Endothelial cell (in vitro differentiated cells): ENCODE data around the gene ZNF345. TPM values are rescaled to one million over a fixed set of nuclear protein-coding genes. Genes with fewer than 3 reads are reported as not detected.

ENCODE experiments used
- DNase-seq: peaks from one replicate; pipeline ENCODE4 v3.0.0; 2021; ENCODE audit warnings: low spot score
- H3K27ac Mint-ChIP-seq: one replicate; pipeline ENCODE4 v1.8.0; 2021; ENCODE audit warnings: mixed read lengths, inconsistent platforms; ENCODE audit not compliant: unreplicated experiment
- H3K27me3 Mint-ChIP-seq: one replicate; pipeline ENCODE4 v1.8.0; 2021; ENCODE audit warnings: mild to moderate bottlenecking, moderate library complexity, mixed read lengths, inconsistent platforms; ENCODE audit not compliant: unreplicated experiment
- H3K36me3 Mint-ChIP-seq: one replicate; pipeline ENCODE4 v1.8.0; 2021; ENCODE audit warnings: mild to moderate bottlenecking, low read depth, mixed read lengths, inconsistent platforms; ENCODE audit not compliant: unreplicated experiment
- H3K4me1 Mint-ChIP-seq: one replicate; pipeline ENCODE4 v1.8.0; 2021; ENCODE audit warnings: mild to moderate bottlenecking, mixed read lengths, inconsistent platforms; ENCODE audit not compliant: unreplicated experiment
- H3K4me3 Mint-ChIP-seq: one replicate; pipeline ENCODE4 v1.8.0; 2021; ENCODE audit warnings: mild to moderate bottlenecking, mixed read lengths, inconsistent platforms; ENCODE audit not compliant: unreplicated experiment
- H3K9me3 Mint-ChIP-seq: one replicate; pipeline ENCODE4 v1.8.0; 2021; ENCODE audit warnings: mixed read lengths, inconsistent platforms; ENCODE audit not compliant: unreplicated experiment
- total RNA-seq: library from RNA; stranded (reverse); fragmentation: NEBNext Ultra II Directional; extraction: Animal tissue kit (Norgen Biotek cat#: 25700); gene quantifications from one replicate; pipeline ENCODE4 v1.2.1, GENCODE V29; 2021; ENCODE audit not compliant: unreplicated experiment
- TF ChIP-seq, protein P1 (sequence below): fragments of 200-600 bp; sonication (generic); IDR thresholded peaks from one replicate; pipeline ENCODE4 v1.5.0; 2021; ENCODE audit warnings: antibody characterized with exemption; ENCODE audit not compliant: unreplicated experiment

The ZNF345 gene
- total RNA-seq, 1 donor from 2014 or later, result 9.6 TPM

GRCh38 chr19:36891768-36892357 lies 41.2 kb downstream of the ZNF345 start:
- TF ChIP-seq, protein P1, sequence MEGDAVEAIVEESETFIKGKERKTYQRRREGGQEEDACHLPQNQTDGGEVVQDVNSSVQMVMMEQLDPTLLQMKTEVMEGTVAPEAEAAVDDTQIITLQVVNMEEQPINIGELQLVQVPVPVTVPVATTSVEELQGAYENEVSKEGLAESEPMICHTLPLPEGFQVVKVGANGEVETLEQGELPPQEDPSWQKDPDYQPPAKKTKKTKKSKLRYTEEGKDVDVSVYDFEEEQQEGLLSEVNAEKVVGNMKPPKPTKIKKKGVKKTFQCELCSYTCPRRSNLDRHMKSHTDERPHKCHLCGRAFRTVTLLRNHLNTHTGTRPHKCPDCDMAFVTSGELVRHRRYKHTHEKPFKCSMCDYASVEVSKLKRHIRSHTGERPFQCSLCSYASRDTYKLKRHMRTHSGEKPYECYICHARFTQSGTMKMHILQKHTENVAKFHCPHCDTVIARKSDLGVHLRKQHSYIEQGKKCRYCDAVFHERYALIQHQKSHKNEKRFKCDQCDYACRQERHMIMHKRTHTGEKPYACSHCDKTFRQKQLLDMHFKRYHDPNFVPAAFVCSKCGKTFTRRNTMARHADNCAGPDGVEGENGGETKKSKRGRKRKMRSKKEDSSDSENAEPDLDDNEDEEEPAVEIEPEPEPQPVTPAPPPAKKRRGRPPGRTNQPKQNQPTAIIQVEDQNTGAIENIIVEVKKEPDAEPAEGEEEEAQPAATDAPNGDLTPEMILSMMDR, result no peak
- no peaks in the 10 kb centered on the region for H3K4me1 Mint-ChIP-seq
- no peak for DNase-seq
- peak overlapping the region; percentile 45 for H3K4me3 Mint-ChIP-seq
- peaks cover 11% of the 10 kb centered on the region for H3K27me3 Mint-ChIP-seq
- peaks cover 85% of the 10 kb centered on the region for H3K36me3 Mint-ChIP-seq
- H3K27ac Mint-ChIP-seq, result no peak overlapping the region
- peaks cover 68% of the 10 kb centered on the region for H3K9me3 Mint-ChIP-seq

DNA sequence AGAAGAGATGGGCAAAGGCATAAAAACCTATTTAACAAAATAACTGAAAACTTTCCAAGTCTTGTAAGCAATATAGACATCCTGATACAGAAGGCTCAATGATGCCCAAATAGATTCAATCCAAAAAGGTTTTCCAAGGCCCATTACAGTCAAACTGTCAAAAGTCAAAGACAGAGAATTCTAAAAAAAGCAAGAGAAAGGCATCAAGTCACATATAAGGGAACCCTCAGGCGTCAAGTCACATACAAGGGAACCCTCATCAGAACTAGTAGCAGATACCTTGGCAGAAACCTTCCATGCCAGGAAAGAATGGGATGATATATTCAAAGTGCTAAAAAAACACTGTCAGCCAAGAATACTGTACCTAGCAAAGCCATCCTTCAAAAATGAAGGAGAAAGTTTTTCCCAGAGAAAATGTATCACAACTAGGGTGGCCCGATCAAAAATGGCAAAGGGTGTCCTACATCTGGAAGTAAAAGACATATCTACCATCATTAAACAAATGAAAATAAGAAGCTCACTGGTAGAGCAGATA lies 44.2 kb downstream of the ZNF345 start:
- no peak for DNase-seq
- Mint-ChIP-seq H3K4me1 (no peaks in the 10 kb centered on the region), H3K4me3 (peak overlapping the region; percentile 76), H3K9me3 (peaks cover 68% of the 10 kb centered on the region), H3K27ac (no peak overlapping the region), H3K36me3 (peaks cover 86% of the 10 kb centered on the region), H3K27me3 (peaks cover 9% of the 10 kb centered on the region)
- TF ChIP-seq, protein P1, result no peak

DNA sequence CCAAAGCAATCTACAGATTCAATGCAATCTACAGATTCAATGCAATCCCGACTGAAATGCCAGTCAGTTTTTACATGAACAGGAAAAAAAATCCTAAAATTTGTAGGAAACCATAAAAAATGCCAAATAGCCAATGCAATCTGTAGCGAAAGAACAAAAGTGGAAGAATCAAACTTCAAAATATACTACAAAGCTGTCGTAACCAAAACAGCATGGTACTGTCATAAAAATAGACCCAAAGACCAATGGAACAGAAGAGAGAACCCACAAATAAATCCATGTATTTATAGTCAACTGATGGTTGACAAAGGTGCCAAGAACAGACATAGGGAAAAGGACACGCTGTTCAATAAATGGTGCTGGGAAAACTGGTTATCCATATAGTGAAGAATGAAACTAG lies 47.7 kb downstream of the ZNF345 start:
- TF ChIP-seq, protein P1, result no peak
- DNase-seq, result no peak
- peak overlapping the region; percentile 23 for H3K4me3 Mint-ChIP-seq
- H3K36me3 Mint-ChIP-seq, result peaks cover 78% of the 10 kb centered on the region
- H3K27me3 Mint-ChIP-seq, result peaks cover 4% of the 10 kb centered on the region
- H3K27ac Mint-ChIP-seq, result no peak overlapping the region
- H3K9me3 Mint-ChIP-seq, result peaks cover 60% of the 10 kb centered on the region
- H3K4me1 Mint-ChIP-seq, result no peaks in the 10 kb centered on the region

GRCh38 chr19:36915992-36916830 lies 65.5 kb downstream of the ZNF345 start, which contains the start of the genes ZNF568 and ZNF829:
Gene ZNF568 (plus strand): TSS chr19:36916332. CDS start chr19:36922771, 6,439 bp downstream.
Gene ZNF829 (minus strand): TSS chr19:36916291. CDS start chr19:36915167, 1,124 bp downstream.
- Mint-ChIP-seq H3K4me1 (peaks cover 20% of the 10 kb centered on the region), H3K36me3 (peaks cover 62% of the 10 kb centered on the region), H3K27me3 (peaks cover 11% of the 10 kb centered on the region), H3K27ac (peak within 1 kb of the TSS; percentile 79), H3K4me3 (peak within 1 kb of the TSS; percentile 96), H3K9me3 (peaks cover 16% of the 10 kb centered on the region)
- peak; percentile 77 for DNase-seq
- TF ChIP-seq, protein P1, result peak; percentile 70
